GM19351 (cell line): ENCODE data around the gene RASD1.

Experiments
- ATAC-seq: cut with Tn5 transposase; IDR thresholded peaks from one replicate; pipeline ENCODE4 v1.9.1; 2021; ENCODE audit warnings: mild to moderate bottlenecking, moderate library complexity; ENCODE audit not compliant: unreplicated experiment

The RASD1 gene

GRCh38 chr17:17527956-17528500, 31.8 kb upstream of the RASD1 start:
- no peak for ATAC-seq

- no peak for ATAC-seq
These were observed 31.3 kb upstream of the RASD1 start for GRCh38 chr17:17527534-17527933.

- no peak for ATAC-seq
These were observed 30.2 kb upstream of the RASD1 start for GRCh38 chr17:17526369-17526768.

- no peak for ATAC-seq
These were observed 29.8 kb upstream of the RASD1 start for GRCh38 chr17:17525956-17526355.

- no peak for ATAC-seq
These were observed 29.1 kb upstream of the RASD1 start for GRCh38 chr17:17525311-17525710.

GRCh38 chr17:17523731-17524490, 27.7 kb upstream of the RASD1 start:
- no peak for ATAC-seq

GRCh38 chr17:17523001-17523730, 27.0 kb upstream of the RASD1 start:
- ATAC-seq: no peak

- ATAC-seq: no peak
These were observed 24.5 kb upstream of the RASD1 start for GRCh38 chr17:17520599-17521232.

GRCh38 chr17:17519886-17520285, 23.7 kb upstream of the RASD1 start:
- ATAC-seq: no peak

- no peak for ATAC-seq
These were observed 22.8 kb upstream of the RASD1 start for GRCh38 chr17:17518951-17519350.

- no peak for ATAC-seq
These were observed 21.8 kb upstream of the RASD1 start for GRCh38 chr17:17518014-17518413.

GRCh38 chr17:17516941-17517720, 20.9 kb upstream of the RASD1 start:
- ATAC-seq: no peak

GRCh38 chr17:17515934-17516930, 20.0 kb upstream of the RASD1 start:
- no peak for ATAC-seq

- no peak for ATAC-seq
These were observed 19.1 kb upstream of the RASD1 start for GRCh38 chr17:17514993-17515933.

GRCh38 chr17:17514361-17514992, 18.3 kb upstream of the RASD1 start:
- no peak for ATAC-seq

- ATAC-seq: no peak
These were observed 17.4 kb upstream of the RASD1 start for GRCh38 chr17:17513626-17514025.

GRCh38 chr17:17512866-17513265, 16.7 kb upstream of the RASD1 start:
- no peak for ATAC-seq
